Liver (tissue), 2 donors: Measurements from ENCODE around the gene LRMDA.

Source experiments
- GABPA ChIP-seq, 2 donors: IDR thresholded peaks in 1 of 2; conservative IDR thresholded peaks in 1 of 2; 2 replicates each; pipeline ENCODE4 v1.6.1; 2016; ENCODE audit warnings: antibody characterized with exemption in 2 of 2, mild to moderate bottlenecking in 1 of 2, moderate library complexity in 1 of 2
- TAF1 ChIP-seq: conservative IDR thresholded peaks from 2 replicates; pipeline ENCODE4 v1.6.1; 2016; ENCODE audit warnings: antibody characterized with exemption, mild to moderate bottlenecking
- TF ChIP-seq, protein P1 (sequence below): IDR thresholded peaks from 2 replicates; pipeline ENCODE4 v1.6.1; 2016; ENCODE audit warnings: antibody characterized with exemption
- donor health status: healthy.

GRCh38 chr10:75397496-75398199 lies 33.8 kb upstream of the LRMDA start:
- TF ChIP-seq, protein P1, sequence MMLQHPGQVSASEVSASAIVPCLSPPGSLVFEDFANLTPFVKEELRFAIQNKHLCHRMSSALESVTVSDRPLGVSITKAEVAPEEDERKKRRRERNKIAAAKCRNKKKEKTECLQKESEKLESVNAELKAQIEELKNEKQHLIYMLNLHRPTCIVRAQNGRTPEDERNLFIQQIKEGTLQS, result no peak
- no peak for TF ChIP-seq GABPA (IDR thresholded peaks at IDR 0.05 in 1 of 2, conservative IDR thresholded peaks at IDR 0.05 in 1 of 2)
- TF ChIP-seq TAF1, result no peak
